ENCODE results near the gene CLEC9A.

The CLEC9A gene

DNA sequence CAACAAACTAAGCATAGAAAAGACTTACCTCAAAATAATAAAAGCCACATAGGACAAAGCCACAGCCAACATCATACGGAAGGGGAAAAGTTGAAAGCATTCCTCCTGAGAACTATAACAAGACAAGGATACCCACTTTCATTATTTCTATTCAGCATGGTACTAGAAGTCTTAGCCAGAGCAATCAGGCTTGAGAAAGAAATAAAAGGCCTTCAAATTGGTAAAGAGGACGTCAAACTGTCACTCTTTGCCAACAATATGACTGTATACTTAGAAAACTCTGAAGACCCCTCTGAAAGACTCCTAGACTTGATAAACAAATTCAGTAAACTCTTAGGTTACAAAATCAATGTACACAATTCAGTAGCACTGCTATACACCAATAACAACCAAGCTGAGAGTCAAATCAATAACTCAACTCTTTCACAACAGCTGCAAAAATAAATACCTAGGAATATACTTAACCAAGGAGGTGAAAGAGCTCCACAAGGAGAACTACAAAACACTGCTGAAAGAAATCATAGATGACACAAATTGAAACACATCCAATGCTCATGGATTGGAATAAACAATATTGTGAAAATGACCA is 79.9 kb downstream of the CLEC9A start:
- TF ChIP-seq, protein P1, sequence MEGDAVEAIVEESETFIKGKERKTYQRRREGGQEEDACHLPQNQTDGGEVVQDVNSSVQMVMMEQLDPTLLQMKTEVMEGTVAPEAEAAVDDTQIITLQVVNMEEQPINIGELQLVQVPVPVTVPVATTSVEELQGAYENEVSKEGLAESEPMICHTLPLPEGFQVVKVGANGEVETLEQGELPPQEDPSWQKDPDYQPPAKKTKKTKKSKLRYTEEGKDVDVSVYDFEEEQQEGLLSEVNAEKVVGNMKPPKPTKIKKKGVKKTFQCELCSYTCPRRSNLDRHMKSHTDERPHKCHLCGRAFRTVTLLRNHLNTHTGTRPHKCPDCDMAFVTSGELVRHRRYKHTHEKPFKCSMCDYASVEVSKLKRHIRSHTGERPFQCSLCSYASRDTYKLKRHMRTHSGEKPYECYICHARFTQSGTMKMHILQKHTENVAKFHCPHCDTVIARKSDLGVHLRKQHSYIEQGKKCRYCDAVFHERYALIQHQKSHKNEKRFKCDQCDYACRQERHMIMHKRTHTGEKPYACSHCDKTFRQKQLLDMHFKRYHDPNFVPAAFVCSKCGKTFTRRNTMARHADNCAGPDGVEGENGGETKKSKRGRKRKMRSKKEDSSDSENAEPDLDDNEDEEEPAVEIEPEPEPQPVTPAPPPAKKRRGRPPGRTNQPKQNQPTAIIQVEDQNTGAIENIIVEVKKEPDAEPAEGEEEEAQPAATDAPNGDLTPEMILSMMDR (IDR thresholded peaks at IDR 0.05; ENCODE audit: low read depth, low read length), result no peak
- no peak for DNase-seq (ENCODE audit: extremely low read depth, low read depth)

DNA sequence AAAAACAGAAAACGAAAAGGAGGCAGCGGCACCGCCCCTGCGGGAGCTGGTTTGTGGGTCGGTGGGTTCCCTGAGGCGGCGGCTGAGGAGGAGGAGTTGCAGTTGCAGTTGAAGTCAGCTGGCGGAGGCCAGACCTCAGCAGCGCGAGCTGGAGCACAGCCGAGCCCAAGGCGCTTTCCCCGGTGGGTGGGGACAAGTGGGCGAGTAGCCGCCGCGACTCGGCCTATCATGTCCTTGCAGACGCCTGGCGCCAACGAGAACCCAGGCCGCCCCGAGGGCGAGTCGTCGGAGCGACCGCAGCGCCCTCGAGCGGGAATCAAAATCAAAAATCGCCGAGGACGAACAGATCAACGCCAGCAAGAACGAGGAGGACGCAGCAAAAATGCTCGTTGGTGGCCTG is 81.0 kb downstream of the CLEC9A start:
- TF ChIP-seq, protein P1 (IDR thresholded peaks at IDR 0.05; ENCODE audit: low read depth, low read length), result no peak
- DNase-seq (ENCODE audit: extremely low read depth, low read depth), result no peak

DNA sequence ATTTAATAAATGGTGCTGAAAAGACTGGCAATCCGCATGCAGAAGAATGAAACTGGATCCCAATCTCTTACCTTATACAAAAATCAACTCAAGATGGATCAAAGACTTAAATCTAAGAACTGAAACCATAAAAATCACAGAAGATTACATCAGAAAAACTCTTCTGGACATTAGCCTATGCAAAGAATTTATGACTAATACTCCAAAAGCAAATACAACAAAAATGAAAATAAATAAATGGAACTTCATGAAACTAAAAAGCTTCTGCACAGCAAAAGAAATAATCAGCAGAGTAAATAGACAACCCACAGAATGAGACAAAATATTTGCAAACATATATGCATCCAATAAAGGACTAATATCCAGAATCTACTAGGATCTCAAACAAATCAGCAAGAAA is 82.6 kb downstream of the CLEC9A start:
- TF ChIP-seq, protein P1 (IDR thresholded peaks at IDR 0.05; ENCODE audit: low read depth, low read length), result no peak
- DNase-seq (ENCODE audit: extremely low read depth, low read depth), result no peak

DNA sequence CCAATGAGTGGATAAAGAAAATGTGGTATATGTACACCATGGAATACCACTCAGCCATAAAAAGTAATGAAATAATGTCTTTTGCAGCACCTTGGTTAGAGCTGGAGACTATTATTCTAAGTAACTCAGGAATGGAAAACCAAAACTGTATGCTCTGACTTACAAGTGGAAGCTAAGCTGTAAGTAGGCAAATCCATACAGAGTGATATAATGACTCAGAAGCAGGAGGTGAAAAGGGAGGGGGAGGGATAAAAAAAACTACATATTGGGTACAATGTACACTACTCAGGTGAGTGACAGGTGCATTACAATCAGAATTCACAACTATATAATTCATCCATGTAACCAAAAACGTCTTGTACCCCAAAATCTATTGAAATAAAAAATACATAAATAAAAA is 83.4 kb downstream of the CLEC9A start:
- TF ChIP-seq, protein P1 (IDR thresholded peaks at IDR 0.05; ENCODE audit: low read depth, low read length), result no peak
- no peak for DNase-seq (ENCODE audit: extremely low read depth, low read depth)

DNA sequence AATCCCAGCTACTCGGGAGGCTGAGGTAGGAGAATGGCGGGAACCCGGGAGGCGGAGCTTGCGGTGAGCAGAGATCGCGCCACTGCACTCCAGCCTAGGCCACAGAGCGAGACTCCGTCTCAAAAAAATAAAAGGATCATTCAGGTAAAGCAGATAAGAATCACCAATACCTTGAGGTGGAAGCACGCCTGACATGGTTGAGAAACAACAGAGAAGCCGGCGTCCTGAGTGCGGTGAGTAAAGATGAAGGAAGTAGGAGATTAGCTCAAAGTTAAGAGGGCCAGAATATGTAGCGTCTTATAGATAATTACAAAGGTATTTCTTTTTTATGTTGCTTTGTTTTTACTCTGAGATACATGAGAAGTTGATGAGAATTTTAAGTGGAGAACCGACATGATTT is 84.8 kb downstream of the CLEC9A start:
- TF ChIP-seq, protein P1 (IDR thresholded peaks at IDR 0.05; ENCODE audit: low read depth, low read length), result no peak

More for the DNA sequence above, 84.8 kb downstream of the CLEC9A start:
- DNase-seq (ENCODE audit: extremely low read depth, low read depth), result no peak

Measured in AG09319 (cell line).